Fibroblast of lung (primary cell): ENCODE data around the gene ZNF827.

Source experiments
- CTCF ChIP-seq, 2 donors: IDR thresholded peaks in 1 of 2; conservative IDR thresholded peaks in 1 of 2; 1 replicate in 1 of 2; 2 replicates in 1 of 2; pipeline ENCODE4 v1.5.1; 2011 to 2012; ENCODE audit warnings: low read length in 2 of 2, control low read depth in 1 of 2, inconsistent platforms in 1 of 2, low read depth in 1 of 2, mild to moderate bottlenecking in 1 of 2
- EZH2 ChIP-seq: IDR thresholded peaks from 2 replicates; pipeline ENCODE4 v1.5.1; 2012; ENCODE audit warnings: low read length, control low read depth, mild to moderate bottlenecking; ENCODE audit errors: missing control alignments

- TF ChIP-seq CTCF (conservative IDR thresholded peaks at IDR 0.05 in 1 of 2, IDR thresholded peaks at IDR 0.05 in 1 of 2; ENCODE audit: low read depth in 1 of 2, low read length in 2 of 2), result no peak
- TF ChIP-seq EZH2, result no peak
These were observed 222.4 kb downstream of the ZNF827 start for GRCh38 chr4:145716200-145716599.
